GM12878 (cell line): ENCODE measurements around the gene MPIG6B. TPM values are rescaled to one million over a fixed set of nuclear protein-coding genes. Genes with fewer than 3 reads are reported as not detected.

ENCODE experiments used
- ATAC-seq: fragments of 200-7000 bp; cut with Tn5 transposase; 3 replicates; pipeline ENCODE4 v1.9.1; 2020; ENCODE audit warnings: mild to moderate bottlenecking, moderate library complexity
- BruUV-seq: library from RNA; stranded (reverse); fragments of 400-500 nt; replicated peaks from 2 replicates; lab custom pipeline; 2021; lab: Mats Ljungman, UMichigan
- CTCF ChIA-PET: fragments of 300-600 bp; sonication (Branson Sonifier 250); formaldehyde crosslinking; extraction: SDS; loops from one replicate; lab custom pipeline; 2021; ENCODE audit warnings: inconsistent platforms; lab: Yijun Ruan, JAX
- POLR2A ChIA-PET: fragments of 350-600 bp; formaldehyde crosslinking; extraction: SDS; loops from one replicate; lab custom pipeline; 2021; ENCODE audit warnings: inconsistent platforms; lab: Charles Lee
- RAD21 ChIA-PET: fragments of 300-600 bp; sonication (Branson Sonifier 250); formaldehyde crosslinking; loops from one replicate; lab custom pipeline; 2023; ENCODE audit warnings: antibody characterized with exemption; ENCODE audit not compliant: unreplicated experiment; lab: Charles Lee
- SMC1A ChIA-PET: fragments of 300-600 bp; sonication (Branson Sonifier 250); formaldehyde crosslinking; loops from one replicate; lab custom pipeline; 2023; ENCODE audit not compliant: unreplicated experiment, uncharacterized antibody; lab: Charles Lee
- DNase-seq: peaks from one replicate; pipeline ENCODE4 v3.0.0-alpha.2; 2011; ENCODE audit warnings: low read depth, low spot score
- FAIRE-seq: peaks from 3 replicates; lab custom pipeline; 2011; peaks lifted over from hg19 to GRCh38; lab: Jason Lieb, UNC
- H2AFZ ChIP-seq: 2 replicates; pipeline ENCODE4 v1.6.0; 2011; ENCODE audit warnings: low read depth, low read length, control low read depth; ENCODE audit not compliant: control insufficient read depth
- H3K27ac ChIP-seq: 2 replicates; pipeline ENCODE4 v1.5.1; 2011; ENCODE audit warnings: control low read depth; ENCODE audit not compliant: control insufficient read depth, insufficient read depth
- H3K27me3 ChIP-seq, 2 experiments: replicated peaks in 1 of 2; 2 replicates each; pipeline versions ENCODE4 v1.6.0 to v1.6.1; 2011; ENCODE audit warnings: low read length in 1 of 2; ENCODE audit not compliant: control insufficient read depth in 2 of 2, insufficient read depth in 2 of 2
- H3K36me3 ChIP-seq, 2 experiments: 2 replicates each; pipeline ENCODE4 v1.5.1; 2011; ENCODE audit warnings: low read length in 1 of 2; ENCODE audit not compliant: control insufficient read depth in 2 of 2, insufficient read depth in 2 of 2
- H3K4me1 ChIP-seq: 2 replicates; pipeline ENCODE4 v1.6.1; 2011; ENCODE audit warnings: mild to moderate bottlenecking, low read length, moderate library complexity, mixed read lengths; ENCODE audit not compliant: control insufficient read depth, insufficient read depth
- H3K4me2 ChIP-seq: 2 replicates; pipeline ENCODE4 v1.6.0; 2011; ENCODE audit warnings: control low read depth; ENCODE audit not compliant: control insufficient read depth, insufficient read depth
- H3K4me3 ChIP-seq: fragments of 200-600 bp; sonication (generic); 2 replicates; pipeline ENCODE4 v1.5.1; 2016
- H3K79me2 ChIP-seq: 2 replicates; pipeline ENCODE4 v1.6.0; 2011; ENCODE audit warnings: low read length; ENCODE audit not compliant: control insufficient read depth, insufficient read depth
- H3K9ac ChIP-seq: 2 replicates; pipeline ENCODE4 v1.8.0; 2011; ENCODE audit warnings: low read length, control low read depth, mixed read lengths; ENCODE audit not compliant: control insufficient read depth, insufficient read depth
- H3K9me3 ChIP-seq: replicated peaks from 3 replicates; pipeline ENCODE4 v1.5.1; 2011; ENCODE audit warnings: mild to moderate bottlenecking, low read length; ENCODE audit not compliant: control insufficient read depth, insufficient read depth
- H4K20me1 ChIP-seq: 2 replicates; pipeline ENCODE4 v1.6.0; 2011; ENCODE audit not compliant: control insufficient read depth, insufficient read depth
- CREB1 ChIP-seq: IDR thresholded peaks from 2 replicates; pipeline ENCODE4 v1.6.1; 2012; ENCODE audit warnings: low read depth, mild to moderate bottlenecking, inconsistent platforms
- GABPA ChIP-seq: IDR thresholded peaks from 2 replicates; pipeline ENCODE4 v1.6.1; 2014; ENCODE audit warnings: antibody characterized with exemption, low read depth, mild to moderate bottlenecking, inconsistent platforms
- IKZF2 ChIP-seq, 2 experiments: fragments of 450-650 bp; IDR thresholded peaks; 2 replicates each; pipeline ENCODE4 v1.6.1; 2017; ENCODE audit warnings: mild to moderate bottlenecking in 2 of 2, moderate library complexity in 2 of 2
- NR2F1 ChIP-seq: fragments of 450-650 bp; conservative IDR thresholded peaks from 2 replicates; pipeline ENCODE4 v1.6.1; 2017; ENCODE audit warnings: mild to moderate bottlenecking
- NRF1 ChIP-seq: conservative IDR thresholded peaks from 2 replicates; pipeline ENCODE4 v1.6.1; 2011; ENCODE audit warnings: mild to moderate bottlenecking, low read depth, low read length, improper control_type of control experiment
- PAX8 ChIP-seq: fragments of 450-650 bp; IDR thresholded peaks from 2 replicates; pipeline ENCODE4 v1.6.1; 2017; ENCODE audit warnings: mild to moderate bottlenecking, moderate library complexity
- WGBS: methylation state at CpG from one replicate; pipeline ENCODE4 v1.1.6; 2016; ENCODE audit warnings: low lambda C conversion rate; ENCODE audit not compliant: insufficient replicate concordance, insufficient coverage; ENCODE audit errors: missing lambda C conversion rate; 5-methylcytosine and 5-hydroxymethylcytosine counted together
- in situ Hi-C: fragments of 300-500 bp; cut with MboI; formaldehyde crosslinking; loops from 9 replicates; pipeline ENCODE4 v1.14.3; 2018; ENCODE audit warnings: mixed read lengths
- intact Hi-C: fragments of 100-400 bp; cut with micrococcal nuclease; formaldehyde crosslinking; loops from one replicate; pipeline ENCODE4 v1.14.2; 2022; ENCODE audit not compliant: unreplicated experiment
- polyA plus RNA-seq, 11 experiments: library from polyadenylated mRNA; depleted of rRNA in 4 of 11; unstranded in 6 of 11; stranded (reverse) in 5 of 11; fragments of >200 nt; fragmentation: Nextera tagmentation in 4 of 11; fragmentation: Illumina TruSeq in 1 of 11; extraction: Ambion mirVana in 4 of 11; extraction: Trizol in 1 of 11; gene quantifications; 1 replicate in 1 of 11; 2 replicates in 10 of 11; pipeline versions ENCODE4 v1.2.1 to v1.2.3, GENCODE V29; 2011 to 2016; ENCODE audit warnings: inconsistent platforms in 2 of 11, missing spikeins in 2 of 11, low read depth in 1 of 11
- total RNA-seq, 4 experiments: library from RNA; depleted of rRNA in 3 of 4; stranded (reverse); fragments of >200 nt in 3 of 4; fragmentation: Illumina TruSeq in 1 of 4; extraction: Trizol in 1 of 4; gene quantifications; 2 replicates each; pipeline versions ENCODE4 v1.2.1 to v1.2.3, GENCODE V29; 2013 to 2021
- TF ChIP-seq, protein P1 (sequence below): IDR thresholded peaks from 2 replicates; pipeline ENCODE4 v1.6.1; 2011; ENCODE audit warnings: borderline replicate concordance, low read depth, mild to moderate bottlenecking, moderate library complexity, mixed read lengths, low read length; ENCODE audit not compliant: insufficient read depth; ENCODE audit errors: extremely low read length
- TF ChIP-seq, protein P2 (sequence below): fragments of 450-650 bp; formaldehyde crosslinking; IDR thresholded peaks from 2 replicates; pipeline ENCODE4 v1.4.0; 2022; ENCODE audit warnings: mild to moderate bottlenecking, moderate library complexity
- TF ChIP-seq, protein P3 (sequence below): fragments of 150-350 bp; IDR thresholded peaks from 2 replicates; pipeline ENCODE4 v1.6.1; 2016; ENCODE audit warnings: low read depth, low read length
- TF ChIP-seq, protein P4 (sequence below): fragments of 450-650 bp; IDR thresholded peaks from 2 replicates; pipeline ENCODE4 v1.6.1; 2017; ENCODE audit warnings: mild to moderate bottlenecking, moderate library complexity

MPIG6B gene
- total and polyA plus RNA-seq, 10 of the 15 experiments (the other 5 are each of a cell fraction or from before 2014, with no cell fraction given) = not detected

DNA sequence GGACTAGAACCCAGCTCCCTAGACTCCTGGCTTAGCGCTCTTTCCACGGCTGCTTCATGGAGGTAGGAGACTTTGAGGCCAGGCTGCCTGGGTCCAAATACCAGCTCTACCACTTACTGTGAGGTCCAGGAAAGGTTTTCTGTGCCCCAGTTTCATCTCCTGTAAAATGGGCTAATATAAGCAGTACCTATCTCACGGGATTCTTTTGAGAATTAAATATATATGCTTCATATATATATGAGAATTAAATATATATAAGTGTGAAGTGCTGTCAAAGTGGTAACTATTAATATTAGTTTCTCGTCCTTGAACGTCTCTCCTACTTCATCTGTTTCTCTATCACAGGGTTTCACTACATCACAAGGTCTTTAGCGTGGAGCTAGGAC, 32.1 kb upstream of the MPIG6B start (continued):
- TF ChIP-seq, protein P1, sequence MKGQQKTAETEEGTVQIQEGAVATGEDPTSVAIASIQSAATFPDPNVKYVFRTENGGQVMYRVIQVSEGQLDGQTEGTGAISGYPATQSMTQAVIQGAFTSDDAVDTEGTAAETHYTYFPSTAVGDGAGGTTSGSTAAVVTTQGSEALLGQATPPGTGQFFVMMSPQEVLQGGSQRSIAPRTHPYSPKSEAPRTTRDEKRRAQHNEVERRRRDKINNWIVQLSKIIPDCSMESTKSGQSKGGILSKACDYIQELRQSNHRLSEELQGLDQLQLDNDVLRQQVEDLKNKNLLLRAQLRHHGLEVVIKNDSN = no peak
- no peak for TF ChIP-seq IKZF2 (IDR thresholded peaks at IDR 0.05)
- no peak for TF ChIP-seq CREB1

DNA sequence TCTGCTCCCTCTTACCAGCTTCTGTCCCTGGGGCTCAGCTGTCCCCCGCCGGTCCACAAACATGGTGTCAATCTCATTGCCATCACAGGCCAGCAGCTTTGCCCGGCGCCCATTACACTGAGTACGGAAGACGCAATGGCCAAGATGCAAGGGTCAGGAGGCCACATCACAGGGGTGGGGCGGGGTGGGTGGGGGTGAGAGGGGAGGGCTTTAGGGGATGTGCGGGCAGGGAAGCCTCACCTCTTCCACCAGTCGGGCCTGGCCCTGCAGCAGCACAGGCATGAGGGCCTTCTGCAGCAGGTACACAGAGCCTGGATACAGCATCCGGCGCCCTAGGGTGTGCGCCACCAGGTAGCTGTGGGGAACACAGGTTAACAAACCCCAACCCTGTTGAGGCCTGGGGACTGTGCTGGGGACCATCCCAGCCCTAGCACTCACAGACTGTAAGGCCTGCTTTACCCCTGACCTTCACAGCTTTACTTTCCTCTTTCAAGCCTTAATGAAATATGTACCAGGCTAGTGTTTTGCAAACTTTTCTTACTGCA, 31.5 kb upstream of the MPIG6B start:
- ChIA-PET SMC1A (interaction anchor here (0.7 kb wide), 1 partner anchor 172 kb away, joined by 4 read pairs; no protein-coding TSS in a partner anchor), CTCF (no interaction called here), RAD21 (no interaction called here), POLR2A (interaction anchor here (0.5 to 2.2 kb wide), 2 partner anchors 47 to 104 kb away, joined by 3 to 5 read pairs; no protein-coding TSS in a partner anchor)
- no peaks in the 10 kb centered on the region for H3K4me1 ChIP-seq
- in situ Hi-C loops = no loop called here
- no peak overlapping the region for H3K4me2 ChIP-seq
- H3K27me3 ChIP-seq = no peaks in the 10 kb centered on the region
- intact Hi-C loops = no loop called here
- no peaks in the 10 kb centered on the region for H4K20me1 ChIP-seq
- H3K9me3 ChIP-seq = no peaks in the 10 kb centered on the region
- DNase-seq (no peak), ATAC-seq (no peak), FAIRE-seq (no peak)
- H3K27ac ChIP-seq = no peak overlapping the region
- no peaks in the 10 kb centered on the region for H3K79me2 ChIP-seq
- H3K36me3 ChIP-seq = peaks cover 16 to 41% of the 10 kb centered on the region in 2 experiments
- H2AFZ ChIP-seq = no peak overlapping the region
- BruUV-seq = no TSS peak
- WGBS = 98% methylated on average over 9 of the region's 12 CpGs
- no peak overlapping the region for H3K4me3 ChIP-seq
- no peak overlapping the region for H3K9ac ChIP-seq
- TF ChIP-seq PAX8 (no peak), GABPA (no peak), CREB1 (no peak), NRF1 (no peak), NR2F1 (no peak)
- TF ChIP-seq, protein P2, sequence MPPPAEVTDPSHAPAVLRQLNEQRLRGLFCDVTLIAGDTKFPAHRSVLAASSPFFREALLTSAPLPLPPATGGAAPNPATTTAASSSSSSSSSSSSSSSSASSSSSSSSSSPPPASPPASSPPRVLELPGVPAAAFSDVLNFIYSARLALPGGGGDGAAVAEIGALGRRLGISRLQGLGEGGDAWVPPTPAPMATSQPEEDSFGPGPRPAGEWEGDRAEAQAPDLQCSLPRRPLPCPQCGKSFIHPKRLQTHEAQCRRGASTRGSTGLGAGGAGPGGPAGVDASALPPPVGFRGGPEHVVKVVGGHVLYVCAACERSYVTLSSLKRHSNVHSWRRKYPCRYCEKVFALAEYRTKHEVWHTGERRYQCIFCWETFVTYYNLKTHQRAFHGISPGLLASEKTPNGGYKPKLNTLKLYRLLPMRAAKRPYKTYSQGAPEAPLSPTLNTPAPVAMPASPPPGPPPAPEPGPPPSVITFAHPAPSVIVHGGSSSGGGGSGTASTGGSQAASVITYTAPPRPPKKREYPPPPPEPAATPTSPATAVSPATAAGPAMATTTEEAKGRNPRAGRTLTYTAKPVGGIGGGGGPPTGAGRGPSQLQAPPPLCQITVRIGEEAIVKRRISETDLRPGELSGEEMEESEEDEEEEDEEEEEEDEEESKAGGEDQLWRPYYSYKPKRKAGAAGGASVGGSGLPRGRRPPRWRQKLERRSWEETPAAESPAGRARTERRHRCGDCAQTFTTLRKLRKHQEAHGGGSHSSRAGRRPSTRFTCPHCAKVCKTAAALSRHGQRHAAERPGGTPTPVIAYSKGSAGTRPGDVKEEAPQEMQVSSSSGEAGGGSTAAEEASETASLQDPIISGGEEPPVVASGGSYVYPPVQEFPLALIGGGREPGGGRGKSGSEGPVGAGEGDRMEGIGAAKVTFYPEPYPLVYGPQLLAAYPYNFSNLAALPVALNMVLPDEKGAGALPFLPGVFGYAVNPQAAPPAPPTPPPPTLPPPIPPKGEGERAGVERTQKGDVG = no peak
- TF ChIP-seq, protein P3, sequence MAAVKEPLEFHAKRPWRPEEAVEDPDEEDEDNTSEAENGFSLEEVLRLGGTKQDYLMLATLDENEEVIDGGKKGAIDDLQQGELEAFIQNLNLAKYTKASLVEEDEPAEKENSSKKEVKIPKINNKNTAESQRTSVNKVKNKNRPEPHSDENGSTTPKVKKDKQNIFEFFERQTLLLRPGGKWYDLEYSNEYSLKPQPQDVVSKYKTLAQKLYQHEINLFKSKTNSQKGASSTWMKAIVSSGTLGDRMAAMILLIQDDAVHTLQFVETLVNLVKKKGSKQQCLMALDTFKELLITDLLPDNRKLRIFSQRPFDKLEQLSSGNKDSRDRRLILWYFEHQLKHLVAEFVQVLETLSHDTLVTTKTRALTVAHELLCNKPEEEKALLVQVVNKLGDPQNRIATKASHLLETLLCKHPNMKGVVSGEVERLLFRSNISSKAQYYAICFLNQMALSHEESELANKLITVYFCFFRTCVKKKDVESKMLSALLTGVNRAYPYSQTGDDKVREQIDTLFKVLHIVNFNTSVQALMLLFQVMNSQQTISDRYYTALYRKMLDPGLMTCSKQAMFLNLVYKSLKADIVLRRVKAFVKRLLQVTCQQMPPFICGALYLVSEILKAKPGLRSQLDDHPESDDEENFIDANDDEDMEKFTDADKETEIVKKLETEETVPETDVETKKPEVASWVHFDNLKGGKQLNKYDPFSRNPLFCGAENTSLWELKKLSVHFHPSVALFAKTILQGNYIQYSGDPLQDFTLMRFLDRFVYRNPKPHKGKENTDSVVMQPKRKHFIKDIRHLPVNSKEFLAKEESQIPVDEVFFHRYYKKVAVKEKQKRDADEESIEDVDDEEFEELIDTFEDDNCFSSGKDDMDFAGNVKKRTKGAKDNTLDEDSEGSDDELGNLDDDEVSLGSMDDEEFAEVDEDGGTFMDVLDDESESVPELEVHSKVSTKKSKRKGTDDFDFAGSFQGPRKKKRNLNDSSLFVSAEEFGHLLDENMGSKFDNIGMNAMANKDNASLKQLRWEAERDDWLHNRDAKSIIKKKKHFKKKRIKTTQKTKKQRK = no peak
- TF ChIP-seq, protein P4, sequence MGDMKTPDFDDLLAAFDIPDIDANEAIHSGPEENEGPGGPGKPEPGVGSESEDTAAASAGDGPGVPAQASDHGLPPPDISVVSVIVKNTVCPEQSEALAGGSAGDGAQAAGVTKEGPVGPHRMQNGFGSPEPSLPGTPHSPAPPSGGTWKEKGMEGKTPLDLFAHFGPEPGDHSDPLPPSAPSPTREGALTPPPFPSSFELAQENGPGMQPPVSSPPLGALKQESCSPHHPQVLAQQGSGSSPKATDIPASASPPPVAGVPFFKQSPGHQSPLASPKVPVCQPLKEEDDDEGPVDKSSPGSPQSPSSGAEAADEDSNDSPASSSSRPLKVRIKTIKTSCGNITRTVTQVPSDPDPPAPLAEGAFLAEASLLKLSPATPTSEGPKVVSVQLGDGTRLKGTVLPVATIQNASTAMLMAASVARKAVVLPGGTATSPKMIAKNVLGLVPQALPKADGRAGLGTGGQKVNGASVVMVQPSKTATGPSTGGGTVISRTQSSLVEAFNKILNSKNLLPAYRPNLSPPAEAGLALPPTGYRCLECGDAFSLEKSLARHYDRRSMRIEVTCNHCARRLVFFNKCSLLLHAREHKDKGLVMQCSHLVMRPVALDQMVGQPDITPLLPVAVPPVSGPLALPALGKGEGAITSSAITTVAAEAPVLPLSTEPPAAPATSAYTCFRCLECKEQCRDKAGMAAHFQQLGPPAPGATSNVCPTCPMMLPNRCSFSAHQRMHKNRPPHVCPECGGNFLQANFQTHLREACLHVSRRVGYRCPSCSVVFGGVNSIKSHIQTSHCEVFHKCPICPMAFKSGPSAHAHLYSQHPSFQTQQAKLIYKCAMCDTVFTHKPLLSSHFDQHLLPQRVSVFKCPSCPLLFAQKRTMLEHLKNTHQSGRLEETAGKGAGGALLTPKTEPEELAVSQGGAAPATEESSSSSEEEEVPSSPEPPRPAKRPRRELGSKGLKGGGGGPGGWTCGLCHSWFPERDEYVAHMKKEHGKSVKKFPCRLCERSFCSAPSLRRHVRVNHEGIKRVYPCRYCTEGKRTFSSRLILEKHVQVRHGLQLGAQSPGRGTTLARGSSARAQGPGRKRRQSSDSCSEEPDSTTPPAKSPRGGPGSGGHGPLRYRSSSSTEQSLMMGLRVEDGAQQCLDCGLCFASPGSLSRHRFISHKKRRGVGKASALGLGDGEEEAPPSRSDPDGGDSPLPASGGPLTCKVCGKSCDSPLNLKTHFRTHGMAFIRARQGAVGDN = no peak
